Stimulated activated CD8-positive, alpha-beta memory T cell treated with anti-CD3 and anti-CD28 coated beads, Interleukin-4, amount 100 ng/mL, for 4 hours (primary cell): ENCODE results near the gene IFT172.
"Not testable (repeated sequence)": the region's sequence is repeated elsewhere in the genome, so short reads cannot be mapped to it uniquely, and the experiment has no call there.

Source experiments
- DNase-seq, 2 donors: peaks; one replicate each; pipeline ENCODE4 v3.0.0-alpha.2; 2020; ENCODE audit warnings: low read depth in 2 of 2, low spot score in 1 of 2

Gene IFT172

GRCh38 chr2:27489498-27490397 lies at the start of gene IFT172:
Gene IFT172, minus strand, starts transcription at chr2:27489743. Its CDS starts 90 bp downstream, at chr2:27489653.
- DNase-seq = peak; percentile 98 to 99

- DNase-seq = not testable (repeated sequence)
Observed at GRCh38 chr2:27538839-27539450, 49.4 kb upstream of the IFT172 start.

- no peak for DNase-seq
Observed at GRCh38 chr2:27537287-27537686, 47.7 kb upstream of the IFT172 start.

- no peak for DNase-seq
Observed at GRCh38 chr2:27531983-27532382, 42.4 kb upstream of the IFT172 start.

GRCh38 chr2:27527182-27527581 lies 37.6 kb upstream of the IFT172 start:
- no peak for DNase-seq

- DNase-seq = no peak
Observed at GRCh38 chr2:27522400-27522945, 32.9 kb upstream of the IFT172 start.

GRCh38 chr2:27520316-27520715 lies 30.8 kb upstream of the IFT172 start:
- DNase-seq = no peak

- DNase-seq = no peak
Observed at GRCh38 chr2:27518782-27519113, 29.2 kb upstream of the IFT172 start.

GRCh38 chr2:27518113-27518781 lies 28.7 kb upstream of the IFT172 start:
- DNase-seq = no peak

GRCh38 chr2:27509326-27509725 lies 19.8 kb upstream of the IFT172 start:
- no peak for DNase-seq

GRCh38 chr2:27507293-27507692 lies 17.8 kb upstream of the IFT172 start:
- no peak for DNase-seq

GRCh38 chr2:27506587-27506986 lies 17.0 kb upstream of the IFT172 start:
- no peak for DNase-seq

GRCh38 chr2:27502142-27502541 lies 12.6 kb upstream of the IFT172 start:
- no peak for DNase-seq

GRCh38 chr2:27501042-27501441 lies 11.5 kb upstream of the IFT172 start:
- DNase-seq = no peak

GRCh38 chr2:27498975-27499374 lies 9.4 kb upstream of the IFT172 start:
- no peak for DNase-seq

GRCh38 chr2:27497288-27497627 lies 7.7 kb upstream of the IFT172 start:
- no peak for DNase-seq

- DNase-seq = no peak
Observed at GRCh38 chr2:27496357-27497287, 7.1 kb upstream of the IFT172 start, which contains the start of gene GCKR. Gene GCKR, plus strand, starts transcription at chr2:27496839. Its CDS starts 66 bp downstream, at chr2:27496905.

- DNase-seq = no peak
Observed at GRCh38 chr2:27495840-27496356, 6.4 kb upstream of the IFT172 start.

GRCh38 chr2:27494944-27495554 lies 5.5 kb upstream of the IFT172 start, which contains the start of gene FNDC4:
Gene FNDC4, minus strand, starts transcription at chr2:27495200. Its CDS starts 521 bp downstream, at chr2:27494679.
- DNase-seq = no peak
